DMS114 treated with DMSO at 0.1 percent for 48 hours (cell line): Measurements from ENCODE around the gene FIZ1.
A peak's percentile ranks its signal among the peaks of the same experiment; 100 is the strongest.

Experiments
- DNase-seq: peaks from one replicate; lab custom pipeline; 2025; ENCODE audit not compliant: unreplicated experiment; lab: John Stamatoyannopoulos, UW

The FIZ1 gene, protein sequence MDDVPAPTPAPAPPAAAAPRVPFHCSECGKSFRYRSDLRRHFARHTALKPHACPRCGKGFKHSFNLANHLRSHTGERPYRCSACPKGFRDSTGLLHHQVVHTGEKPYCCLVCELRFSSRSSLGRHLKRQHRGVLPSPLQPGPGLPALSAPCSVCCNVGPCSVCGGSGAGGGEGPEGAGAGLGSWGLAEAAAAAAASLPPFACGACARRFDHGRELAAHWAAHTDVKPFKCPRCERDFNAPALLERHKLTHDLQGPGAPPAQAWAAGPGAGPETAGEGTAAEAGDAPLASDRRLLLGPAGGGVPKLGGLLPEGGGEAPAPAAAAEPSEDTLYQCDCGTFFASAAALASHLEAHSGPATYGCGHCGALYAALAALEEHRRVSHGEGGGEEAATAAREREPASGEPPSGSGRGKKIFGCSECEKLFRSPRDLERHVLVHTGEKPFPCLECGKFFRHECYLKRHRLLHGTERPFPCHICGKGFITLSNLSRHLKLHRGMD

DNA sequence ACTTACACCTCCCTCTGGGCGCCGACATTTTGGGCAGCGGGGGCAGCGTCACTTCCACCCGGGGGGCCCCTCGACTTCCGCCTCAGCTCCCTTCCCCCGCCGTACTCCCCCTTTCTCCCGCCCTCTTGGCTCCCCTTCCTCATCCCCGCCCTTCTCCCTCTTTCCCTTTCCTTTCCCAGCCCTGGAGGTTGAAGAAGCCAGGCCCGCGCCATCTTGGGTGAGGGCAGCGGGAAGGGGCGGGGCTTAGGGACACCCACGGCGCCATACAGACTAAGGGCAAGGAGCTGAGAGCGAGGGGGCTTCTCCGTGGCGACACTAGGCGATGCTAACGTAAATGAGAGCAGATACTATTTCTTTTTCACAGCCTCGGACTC lies at the start of gene FIZ1:
TSS of gene FIZ1 (minus strand) at position 50 of the 374 bp plus-strand sequence. CDS start 1,652 bp downstream, outside the sequence.
- DNase-seq, result peak; percentile 98

DNA sequence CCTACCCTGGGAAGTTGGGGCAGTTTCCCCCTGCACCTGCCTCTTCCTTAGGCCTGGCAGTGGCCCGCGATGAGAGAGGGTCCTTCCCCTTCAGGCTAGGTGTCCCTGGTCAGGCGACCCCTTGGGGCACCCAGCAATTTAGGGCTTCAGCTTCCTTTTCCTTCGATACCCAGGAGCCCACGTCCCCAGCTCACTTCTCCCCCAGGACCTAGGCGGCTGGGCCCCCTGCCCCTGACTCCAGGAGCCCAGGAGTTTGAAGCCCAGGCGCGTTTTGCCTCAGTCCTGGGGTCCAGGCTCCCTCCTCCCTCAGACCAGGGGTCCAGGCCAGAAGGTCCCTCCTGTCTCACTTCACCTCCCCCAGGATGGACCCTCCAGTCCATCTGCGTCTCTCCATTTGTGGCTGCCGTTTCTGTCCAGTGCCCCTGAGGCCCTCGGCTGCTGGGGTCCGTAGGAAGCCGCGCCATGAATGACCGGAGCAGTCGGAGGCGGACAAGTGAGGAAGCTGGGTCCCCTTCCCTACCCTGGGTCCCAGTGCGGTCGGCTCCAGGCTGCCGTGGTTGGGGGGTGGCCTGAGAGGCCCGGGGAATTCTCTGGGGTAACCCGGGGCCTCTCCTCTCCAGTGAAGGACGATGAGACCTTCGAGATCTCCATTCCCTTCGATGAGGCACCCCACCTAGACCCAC lies 49.4 kb upstream of the FIZ1 start:
- no peak for DNase-seq

DNA sequence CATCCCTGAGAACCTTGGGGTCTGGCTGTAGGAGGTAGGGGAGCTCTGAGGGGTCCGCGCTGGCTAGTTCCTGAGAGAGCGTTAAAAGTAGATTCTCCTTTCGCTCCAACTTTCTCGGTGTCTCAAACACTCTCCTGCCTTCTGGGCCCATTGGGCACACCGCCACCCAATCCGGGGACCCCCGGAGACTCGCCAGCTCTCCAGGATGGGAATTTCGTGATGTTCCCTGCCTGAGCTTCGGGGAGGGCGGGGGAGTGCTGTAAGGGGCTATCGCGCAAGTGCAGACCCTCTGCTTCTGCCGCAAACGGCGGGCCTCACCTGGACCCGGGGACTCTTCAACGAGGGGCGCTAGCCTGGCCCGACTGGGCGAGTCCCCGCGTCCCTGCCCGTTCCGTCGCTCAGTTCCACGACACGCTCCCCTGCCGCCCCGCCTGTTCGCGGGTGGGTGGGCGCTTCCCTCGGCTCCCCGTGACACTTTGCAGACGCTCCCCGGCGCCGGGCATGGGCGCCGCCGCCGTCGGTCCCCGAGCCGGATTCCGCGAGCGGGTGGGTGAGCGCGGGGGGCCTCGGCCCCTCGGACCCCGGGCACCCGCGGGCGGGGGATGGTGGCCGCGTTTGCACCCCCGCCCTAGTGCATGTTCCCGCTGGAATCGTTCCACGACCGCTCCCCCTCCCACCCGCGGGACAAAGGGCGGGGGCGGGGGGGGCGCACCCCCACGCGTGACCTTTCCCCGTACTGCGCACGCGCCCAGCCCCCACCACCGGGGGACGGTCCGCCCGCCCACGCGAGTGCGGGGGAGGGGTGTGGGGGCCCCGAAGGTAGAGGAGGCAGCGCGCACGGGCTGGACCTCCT lies 48.6 kb upstream of the FIZ1 start, which contains the start of gene CCDC106:
TSS of gene CCDC106 (plus strand) at position 481 of the 853 bp plus-strand sequence. CDS start 835 bp downstream, outside the sequence.
- DNase-seq, result peak; percentile 79

DNA sequence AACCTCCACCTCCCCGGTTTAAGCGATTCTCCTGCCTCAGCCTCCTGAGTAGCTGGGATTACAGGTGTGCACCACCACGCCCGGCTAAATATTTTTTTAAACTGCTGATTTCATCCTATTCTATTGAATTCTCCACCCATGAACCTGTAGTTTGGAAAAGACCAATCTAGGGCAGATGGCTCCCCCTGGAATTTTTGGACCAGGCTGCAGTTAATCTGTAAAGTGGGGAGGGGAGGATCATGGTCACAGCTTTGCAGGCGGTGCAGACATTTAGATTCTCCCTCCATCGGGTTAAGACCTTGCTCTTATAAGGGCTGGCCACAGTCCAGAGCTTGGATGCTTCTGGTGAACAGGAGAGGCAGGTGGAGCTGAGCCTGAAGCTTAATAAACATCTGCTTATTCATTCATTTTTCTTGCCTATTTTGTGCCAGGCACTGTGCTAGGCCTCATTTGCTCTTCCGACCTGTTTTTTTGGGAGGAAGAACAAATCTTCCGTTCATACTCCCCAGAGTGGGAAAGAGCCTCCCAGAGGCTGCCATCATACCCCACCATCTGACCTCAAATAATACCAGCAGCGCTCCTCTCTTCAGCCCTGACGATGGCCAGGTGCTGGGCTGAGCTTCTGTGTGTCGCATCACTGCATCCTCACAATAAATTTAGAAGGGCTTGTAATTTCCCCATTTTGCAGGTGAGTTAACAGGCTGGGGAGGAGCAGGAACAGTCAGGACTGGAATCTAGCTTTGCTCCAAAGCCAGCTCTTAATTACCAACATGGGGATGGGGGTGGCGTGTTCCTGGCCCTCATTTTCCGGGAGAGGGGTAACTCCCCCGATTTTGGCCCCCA lies 47.8 kb upstream of the FIZ1 start:
- no peak for DNase-seq

DNA sequence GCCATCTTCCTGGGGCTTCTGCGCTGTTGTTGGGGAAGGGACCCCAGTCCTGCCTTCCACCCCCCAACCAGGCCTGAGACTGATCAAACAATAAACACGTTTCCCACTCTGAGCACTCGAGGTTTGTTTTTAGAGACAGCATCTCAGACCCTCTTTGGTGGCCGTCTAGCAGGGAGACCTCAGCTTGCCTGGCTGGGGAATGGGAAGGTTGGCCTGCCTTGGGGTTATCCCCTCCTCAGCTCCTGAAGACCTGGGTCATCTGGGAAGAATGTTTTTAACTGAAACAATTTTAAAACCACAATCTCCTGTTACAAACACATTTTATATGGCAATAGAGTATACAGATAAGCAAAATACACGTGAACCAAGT lies 46.2 kb upstream of the FIZ1 start:
- no peak for DNase-seq

DNA sequence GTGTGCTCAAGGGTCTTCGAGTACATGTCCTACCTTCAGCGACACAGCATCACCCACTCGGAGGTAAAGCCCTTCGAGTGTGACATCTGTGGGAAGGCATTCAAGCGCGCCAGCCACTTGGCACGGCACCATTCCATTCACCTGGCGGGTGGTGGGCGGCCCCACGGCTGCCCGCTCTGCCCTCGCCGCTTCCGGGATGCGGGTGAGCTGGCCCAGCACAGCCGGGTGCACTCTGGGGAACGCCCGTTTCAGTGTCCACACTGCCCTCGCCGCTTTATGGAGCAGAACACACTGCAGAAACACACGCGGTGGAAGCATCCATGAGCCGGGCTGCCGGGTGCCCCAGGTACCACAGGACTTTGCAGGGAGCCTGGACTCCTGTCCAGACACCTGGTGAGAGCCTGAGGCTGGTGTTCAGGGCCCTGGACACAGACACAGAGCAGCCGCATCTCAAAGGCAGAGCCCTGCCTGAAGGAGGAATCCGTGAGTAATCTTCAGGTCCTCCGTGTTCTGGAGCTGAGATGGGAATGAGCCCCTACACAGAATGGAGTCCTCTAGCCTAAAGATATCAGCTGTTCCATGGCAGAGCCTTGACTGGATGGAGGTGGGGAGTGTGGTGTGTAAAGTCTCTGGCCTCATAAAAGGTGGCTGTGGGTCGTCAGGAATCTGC lies 45.7 kb upstream of the FIZ1 start:
- DNase-seq, result no peak

DNA sequence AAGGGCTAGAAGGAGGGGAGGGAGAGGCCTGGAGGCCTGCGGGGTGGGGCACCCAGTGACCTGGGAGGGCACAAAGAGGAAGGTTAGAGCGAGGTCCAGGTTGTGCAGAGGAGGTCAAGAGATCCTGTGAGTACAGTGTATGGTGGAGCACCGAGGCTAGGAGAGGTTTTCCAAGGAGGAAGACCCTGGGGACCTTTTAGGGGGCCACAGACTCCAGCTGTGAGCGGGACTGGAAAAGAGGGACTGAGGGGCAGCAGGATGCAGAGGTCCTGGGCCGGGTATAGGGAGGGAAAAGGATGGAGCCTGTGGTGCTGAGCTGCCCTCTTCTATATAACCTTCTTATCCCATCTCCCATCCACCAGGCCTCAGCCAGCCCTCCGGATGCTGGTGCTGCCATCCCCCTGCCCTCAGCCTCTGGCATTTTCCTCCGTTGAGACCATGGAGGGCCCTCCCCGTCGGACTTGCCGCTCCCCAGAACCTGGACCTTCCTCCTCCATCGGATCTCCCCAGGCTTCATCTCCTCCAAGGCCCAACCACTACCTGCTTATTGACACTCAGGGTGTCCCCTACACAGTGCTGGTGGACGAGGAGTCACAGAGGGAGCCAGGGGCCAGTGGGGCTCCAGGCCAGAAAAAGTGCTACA lies 45.0 kb upstream of the FIZ1 start:
- no peak for DNase-seq

DNA sequence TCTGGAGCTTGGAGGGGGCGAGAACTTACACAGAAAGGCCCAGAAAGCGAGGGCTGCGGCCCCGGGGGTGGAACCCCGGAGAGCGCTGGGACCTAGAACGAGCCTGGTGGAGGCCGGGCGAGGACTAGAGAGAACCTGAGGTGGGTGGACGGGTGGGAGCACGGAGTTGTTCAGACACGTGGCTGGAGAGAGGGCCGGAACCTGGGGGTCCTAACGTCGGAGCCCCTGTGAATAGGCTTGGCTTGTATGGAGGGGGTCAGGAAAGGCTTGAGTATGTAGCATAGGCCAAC lies 44.5 kb upstream of the FIZ1 start:
- DNase-seq, result no peak

DNA sequence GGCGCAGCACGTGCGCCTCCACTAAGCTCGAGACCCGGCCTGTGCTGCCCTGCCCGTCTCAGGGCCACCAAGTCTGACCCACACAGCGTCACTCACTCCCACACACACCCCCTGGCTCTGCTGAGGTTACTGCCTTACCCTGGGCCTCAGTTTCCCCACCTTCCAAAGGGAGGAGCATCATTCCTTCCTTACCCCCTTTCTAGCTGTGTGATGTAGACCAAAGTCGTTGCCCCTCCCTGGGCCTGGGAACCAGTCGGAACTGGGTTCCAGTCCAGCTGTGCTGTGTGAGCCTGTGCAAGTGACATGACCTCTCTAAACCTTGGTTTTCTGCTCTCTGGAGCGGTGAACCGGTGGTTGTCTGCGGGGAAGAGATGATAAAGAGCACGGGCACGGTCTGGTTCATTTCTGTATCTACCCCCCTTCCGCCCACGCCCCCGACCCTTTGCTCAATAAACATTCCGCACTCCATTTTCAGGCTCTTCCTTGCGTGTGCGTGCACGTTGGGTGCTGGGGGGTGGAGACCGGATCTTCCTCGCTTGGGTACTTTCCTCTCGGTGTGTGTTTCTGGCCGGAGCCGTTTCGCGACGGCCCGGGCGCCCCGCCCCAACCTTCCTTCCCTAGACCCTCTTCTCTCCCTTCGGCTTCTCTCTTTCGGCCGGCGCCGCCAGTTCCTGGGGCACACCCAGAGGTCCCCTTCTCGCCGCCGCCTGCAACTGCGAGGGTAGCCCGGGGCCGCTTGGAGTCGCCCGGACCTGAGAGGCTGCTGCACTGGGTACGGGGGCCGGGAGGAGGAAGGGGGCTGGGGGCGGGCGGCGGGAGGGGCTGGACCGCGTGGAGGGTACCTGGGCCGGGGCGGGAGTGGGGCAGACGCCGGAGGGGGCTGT lies 43.9 kb upstream of the FIZ1 start, which contains the start of gene ZNF581:
TSS of gene ZNF581 (plus strand) at position 647 of the 884 bp plus-strand sequence. CDS start 923 bp downstream, outside the sequence.
- DNase-seq, result peak; percentile 80

DNA sequence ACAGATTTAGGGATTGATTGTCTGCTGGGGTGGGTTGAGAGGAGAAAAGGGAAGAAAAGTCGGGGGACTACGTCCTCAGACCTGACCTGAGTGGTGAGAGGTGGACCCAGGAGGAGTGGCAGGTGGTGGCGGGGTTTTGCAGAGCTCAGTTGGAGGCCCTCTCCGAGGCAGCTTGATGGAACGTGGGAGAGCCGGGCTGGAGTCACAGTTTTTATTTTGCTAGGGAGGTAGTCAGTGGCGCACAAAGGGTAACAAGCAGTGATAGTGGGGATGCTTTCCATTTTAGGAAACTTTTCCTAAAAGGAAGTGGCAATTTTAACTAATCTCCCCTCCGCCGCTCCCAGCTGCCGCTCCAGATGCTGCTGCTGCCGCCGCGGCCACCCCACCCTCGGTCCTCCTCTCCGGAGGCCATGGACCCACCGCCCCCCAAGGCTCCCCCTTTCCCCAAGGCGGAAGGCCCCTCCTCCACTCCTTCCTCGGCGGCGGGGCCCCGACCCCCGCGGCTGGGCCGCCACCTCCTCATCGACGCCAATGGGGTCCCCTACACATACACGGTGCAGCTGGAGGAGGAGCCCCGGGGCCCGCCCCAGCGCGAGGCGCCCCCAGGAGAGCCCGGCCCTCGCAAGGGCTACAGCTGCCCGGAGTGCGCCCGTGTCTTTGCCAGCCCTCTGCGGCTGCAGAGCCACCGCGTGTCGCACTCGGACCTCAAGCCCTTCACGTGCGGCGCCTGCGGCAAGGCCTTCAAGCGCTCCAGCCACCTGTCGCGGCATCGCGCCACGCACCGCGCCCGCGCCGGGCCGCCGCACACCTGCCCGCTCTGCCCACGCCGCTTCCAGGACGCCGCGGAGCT lies 43.1 kb upstream of the FIZ1 start:
- no peak for DNase-seq

DNA sequence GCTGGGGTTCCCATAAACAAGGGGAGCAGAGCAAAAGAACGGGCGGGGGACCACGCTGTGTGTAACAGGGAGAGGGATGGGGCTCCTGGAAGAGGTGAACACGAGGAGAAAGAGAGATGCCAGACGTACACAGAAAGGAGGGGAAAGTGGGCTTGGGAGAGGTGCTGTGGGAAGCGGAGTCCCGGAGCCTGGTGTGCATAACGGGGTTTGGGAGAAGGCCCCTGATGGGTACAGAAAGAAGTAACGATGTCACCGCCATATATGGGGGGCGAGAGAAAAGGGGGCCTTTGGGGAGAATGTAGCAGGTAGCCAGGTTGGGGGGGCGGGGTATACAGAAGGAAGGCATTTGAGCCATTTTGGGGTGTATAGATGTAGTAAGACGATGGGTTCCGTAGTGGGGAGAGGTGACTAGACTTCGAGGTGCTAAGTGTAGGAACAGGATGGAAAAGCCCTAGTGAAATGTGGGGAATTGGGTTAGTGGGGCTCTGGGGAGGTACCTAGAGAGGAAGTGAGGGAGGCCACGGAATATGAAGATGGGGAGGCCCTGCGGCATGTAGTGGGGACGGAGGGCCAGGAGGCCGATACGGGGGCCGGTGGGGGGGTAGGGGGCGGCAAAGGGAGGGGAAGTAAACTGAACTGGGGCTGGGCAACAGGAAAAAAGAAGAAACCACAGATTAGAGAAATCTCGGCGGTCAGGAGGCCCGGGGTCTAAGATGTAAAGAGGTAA lies 42.3 kb upstream of the FIZ1 start:
- DNase-seq, result no peak

DNA sequence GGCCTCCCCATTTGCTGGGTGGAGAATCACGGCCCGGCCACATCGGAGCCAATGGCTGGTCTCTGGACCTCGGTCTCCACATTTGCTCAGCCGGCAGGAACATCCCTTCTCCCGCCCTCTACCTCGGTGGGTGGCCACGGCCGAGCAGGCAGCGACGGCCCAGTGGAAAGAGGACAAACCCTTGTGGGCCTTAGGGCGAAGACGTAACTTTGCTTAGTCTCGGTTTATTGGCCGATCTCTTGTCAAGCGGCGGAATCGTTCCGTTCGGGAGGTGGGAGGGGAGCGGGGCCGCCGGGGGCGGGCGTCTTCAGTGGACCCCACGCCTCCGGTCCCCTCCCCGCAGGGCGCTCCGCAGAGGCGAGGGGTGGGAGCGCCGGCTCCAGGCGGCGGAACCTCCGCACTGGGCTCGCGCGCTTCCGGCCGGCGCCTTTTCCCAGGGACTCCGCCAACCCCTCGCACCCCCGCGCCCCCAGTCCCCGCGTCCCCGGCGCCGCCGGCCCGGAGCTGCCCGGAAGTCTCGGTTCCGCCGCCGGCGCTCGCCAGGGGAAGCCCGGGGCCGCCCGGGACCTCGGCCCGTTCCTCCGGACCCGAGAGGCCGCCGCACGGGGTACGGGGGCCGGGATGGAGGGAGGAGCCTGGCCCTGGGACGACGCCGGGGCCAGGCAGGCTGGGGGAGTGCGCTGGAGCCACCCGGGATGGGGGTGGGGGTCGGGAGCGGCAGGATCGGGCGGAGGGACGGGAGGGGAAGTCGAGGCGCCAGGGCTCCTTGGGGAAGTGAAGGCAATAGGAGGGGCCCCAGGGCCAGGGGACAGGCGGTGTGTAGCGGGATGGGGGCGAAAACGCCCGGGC lies 41.5 kb upstream of the FIZ1 start, which contains the start of gene ZNF580:
TSS of gene ZNF580 (plus strand) at position 426 of the 849 bp plus-strand sequence. CDS start 1,507 bp downstream, outside the sequence.
- DNase-seq, result peak; percentile 77

DNA sequence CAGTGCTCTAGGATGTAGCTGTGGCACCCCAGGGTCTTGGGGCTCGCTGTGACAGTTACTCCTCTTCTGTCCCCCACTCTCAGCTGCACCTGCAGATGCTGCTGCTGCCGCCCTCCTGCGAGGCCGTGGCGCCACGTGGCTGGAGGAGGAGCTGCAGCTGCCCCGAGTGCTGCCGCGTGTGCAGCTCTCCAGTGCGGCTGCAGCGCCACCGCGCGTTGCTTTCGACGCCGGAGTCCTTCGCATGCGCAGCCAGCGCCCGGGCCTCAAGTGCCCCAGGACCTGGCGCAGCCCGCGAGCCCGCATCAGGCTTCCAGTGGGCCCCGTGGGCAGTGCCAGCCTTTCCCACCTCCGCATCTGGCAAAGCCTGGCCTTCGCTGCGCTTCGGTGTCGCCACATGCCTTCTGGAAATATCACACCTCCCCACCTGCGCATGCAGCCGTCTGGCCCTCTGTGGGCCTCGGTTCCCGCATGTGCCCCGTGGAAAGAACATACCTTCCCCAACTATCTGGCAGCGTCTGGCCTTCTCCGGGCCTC lies 40.8 kb upstream of the FIZ1 start:
- no peak for DNase-seq

DNA sequence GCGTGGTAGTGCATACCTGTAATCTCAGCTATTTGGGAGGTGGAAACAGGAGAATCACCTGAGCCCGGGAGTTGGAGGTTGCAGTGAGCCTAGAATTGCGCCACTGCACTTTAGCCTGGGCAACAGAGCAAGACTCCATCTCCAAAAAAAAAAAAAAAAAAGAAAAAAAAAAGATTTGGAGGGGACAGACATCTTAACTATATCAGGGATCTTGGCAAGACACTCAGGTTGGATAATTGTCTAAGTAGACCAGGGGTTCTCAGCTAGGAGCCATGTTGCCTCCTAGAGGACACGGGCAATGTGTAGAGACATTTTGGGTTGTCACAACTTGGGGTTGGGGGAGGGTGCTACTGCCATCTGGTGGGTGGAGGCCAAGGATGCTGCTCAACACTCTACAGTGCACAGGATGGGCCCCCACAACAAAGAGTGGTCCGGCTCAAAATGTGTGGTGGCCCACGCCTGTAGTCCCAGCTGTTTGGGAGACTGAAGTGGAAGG lies 39.6 kb upstream of the FIZ1 start:
- no peak for DNase-seq

DNA sequence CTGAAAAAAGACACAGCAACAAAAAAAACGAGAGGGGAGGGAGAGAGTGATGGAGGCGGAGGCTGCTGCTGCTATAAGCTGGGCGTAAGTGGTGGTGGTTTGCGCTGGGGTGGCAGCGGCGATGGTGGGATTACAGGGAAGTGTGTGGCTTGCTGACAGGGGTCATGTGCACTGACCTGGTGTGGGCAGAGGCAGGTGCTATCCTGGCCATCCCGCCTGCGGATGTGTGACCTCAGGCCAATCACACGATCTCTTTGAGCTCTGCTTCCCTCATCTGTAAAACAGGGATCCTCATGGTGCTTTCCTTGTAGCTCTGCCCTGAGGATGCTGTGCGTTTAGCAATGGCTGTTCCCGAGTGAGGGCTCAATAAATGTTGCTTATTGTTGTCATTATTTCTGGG lies 38.2 kb upstream of the FIZ1 start:
- no peak for DNase-seq
